PC-9 (cell line): Measurements from ENCODE around the gene FSIP1. TPM values are rescaled to one million over a fixed set of nuclear protein-coding genes. Genes with fewer than 3 reads are reported as not detected.

Experiments used
- BruUV-seq: library from RNA; stranded (reverse); fragments of 400-500 nt; replicated peaks from 2 replicates; lab custom pipeline; 2021; lab: Mats Ljungman, UMichigan
- CTCF ChIA-PET: fragments of 300-600 bp; sonication (Branson Sonifier 250); formaldehyde crosslinking; loops from one replicate; lab custom pipeline; 2022; ENCODE audit warnings: antibody characterized with exemption; lab: Charles Lee
- POLR2A ChIA-PET: fragments of 300-600 bp; sonication (Branson Sonifier 250); formaldehyde crosslinking; loops from one replicate; lab custom pipeline; 2022; ENCODE audit warnings: antibody characterized with exemption; ENCODE audit not compliant: unreplicated experiment; lab: Charles Lee
- DNase-seq, 2 experiments: peaks; one replicate each; pipeline versions ENCODE4 v3.0.0 to v3.0.0-alpha.2; 2015 to 2022; ENCODE audit warnings: mixed read lengths in 1 of 2
- H2AFZ ChIP-seq: fragments of 200-600 bp; sonication (generic); 2 replicates; pipeline ENCODE4 v1.8.1; 2017; ENCODE audit warnings: antibody characterized with exemption
- H3F3A ChIP-seq: fragments of 200-600 bp; sonication (generic); 2 replicates; pipeline ENCODE4 v1.8.1; 2017; ENCODE audit warnings: antibody characterized with exemption, mild to moderate bottlenecking, low read depth; ENCODE audit not compliant: insufficient read depth
- H3K27ac ChIP-seq: fragments of 200-600 bp; sonication (generic); 2 replicates; pipeline ENCODE4 v1.6.1; 2016; ENCODE audit warnings: mixed run types
- H3K27me3 ChIP-seq: fragments of 200-600 bp; sonication (generic); 2 replicates; pipeline ENCODE4 v1.6.1; 2016; ENCODE audit warnings: low read depth, mixed run types; ENCODE audit not compliant: insufficient read depth
- H3K36me3 ChIP-seq: fragments of 200-600 bp; sonication (generic); 2 replicates; pipeline ENCODE4 v1.6.1; 2016; ENCODE audit warnings: low read depth, mixed run types
- H3K4me1 ChIP-seq: fragments of 200-600 bp; sonication (generic); replicated peaks from 2 replicates; pipeline ENCODE4 v1.6.1; 2016; ENCODE audit warnings: mixed run types; ENCODE audit not compliant: insufficient read depth
- H3K4me2 ChIP-seq: fragments of 200-600 bp; sonication (generic); 2 replicates; pipeline ENCODE4 v1.6.1; 2017; ENCODE audit warnings: mixed run types
- H3K4me3 ChIP-seq: fragments of 200-600 bp; sonication (generic); 2 replicates; pipeline ENCODE4 v1.6.1; 2016; ENCODE audit warnings: mixed run types
- H3K79me2 ChIP-seq: fragments of 200-600 bp; sonication (generic); 2 replicates; pipeline ENCODE4 v1.6.1; 2017; ENCODE audit warnings: low read depth, mixed run types
- H3K9me2 ChIP-seq: fragments of 200-600 bp; sonication (generic); 2 replicates; pipeline ENCODE4 v1.8.1; 2017; ENCODE audit warnings: mild to moderate bottlenecking; ENCODE audit not compliant: insufficient read depth
- H3K9me3 ChIP-seq: fragments of 200-600 bp; sonication (generic); 2 replicates; pipeline ENCODE4 v1.8.1; 2016; ENCODE audit warnings: low read depth; ENCODE audit not compliant: insufficient read depth
- H4K20me1 ChIP-seq: fragments of 200-600 bp; sonication (generic); 2 replicates; pipeline ENCODE4 v1.8.1; 2017; ENCODE audit not compliant: insufficient read depth
- EZH2 ChIP-seq: fragments of 200-600 bp; sonication (generic); IDR thresholded peaks from 2 replicates; pipeline ENCODE4 v1.8.0; 2017; ENCODE audit warnings: antibody characterized with exemption, low read depth
- intact Hi-C: fragments of 100-400 bp; cut with micrococcal nuclease; formaldehyde crosslinking; loops from one replicate; pipeline ENCODE4 v1.10.0; 2022; ENCODE audit not compliant: unreplicated experiment
- total RNA-seq: library from RNA; stranded (reverse); gene quantifications from 2 replicates; pipeline ENCODE4 v1.2.3, GENCODE V29; 2021
- TF ChIP-seq, protein P1 (sequence below): fragments of 200-600 bp; sonication (generic); conservative IDR thresholded peaks from 2 replicates; pipeline ENCODE4 v1.6.1; 2017; ENCODE audit warnings: mixed run types, antibody characterized with exemption, mild to moderate bottlenecking, moderate library complexity

FSIP1 gene
- total RNA-seq, 1 experiment from 2014 or later: 1.2 TPM

DNA sequence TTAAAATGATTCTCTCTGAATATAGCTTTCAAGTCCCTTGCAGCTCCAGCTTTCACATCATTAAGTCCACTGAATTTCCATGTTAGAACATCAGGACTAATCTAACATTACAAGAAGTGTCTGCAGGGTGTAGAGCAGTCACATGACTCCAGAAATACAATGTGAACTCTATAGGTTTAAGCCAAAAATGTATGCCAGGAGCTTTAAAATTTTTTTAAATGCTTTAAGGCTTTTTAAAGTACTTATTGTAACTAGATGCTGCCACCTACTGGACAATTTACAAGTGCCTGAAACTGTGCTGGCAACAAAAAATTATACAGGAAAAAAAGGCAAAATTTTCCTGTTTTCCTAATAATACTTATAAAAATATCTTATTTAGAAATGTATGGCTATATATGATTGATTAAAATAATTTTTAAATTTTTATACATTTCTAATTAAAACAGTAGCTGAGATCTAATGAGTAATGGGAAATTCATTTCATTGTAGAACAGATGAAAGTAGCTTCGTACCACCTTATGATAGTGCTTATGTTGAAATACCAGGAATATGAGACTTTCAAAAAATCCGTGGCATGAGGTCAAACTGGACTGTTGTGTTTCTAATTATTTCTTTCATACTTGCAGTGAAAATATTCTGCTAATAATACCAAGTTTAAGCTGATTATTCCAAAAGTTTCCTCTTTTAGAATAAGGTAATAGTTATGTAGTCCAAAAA is 25.7 kb downstream of the FSIP1 start:
- intact Hi-C loops: loop anchor here (1.0 to 10.0 kb wide), 6 partner anchors 71 to 1048 kb away; partner anchors contain the start of gene THBS1
- Histone ChIP-seq H3K27ac (no peak overlapping the region), H3K9me2 (no peaks in the 10 kb centered on the region), H3K27me3 (no peaks in the 10 kb centered on the region), H2AFZ (no peak overlapping the region), H3K9me3 (no peaks in the 10 kb centered on the region), H3K4me3 (no peak overlapping the region), H3K36me3 (no peaks in the 10 kb centered on the region), H3K4me2 (no peak overlapping the region), H3K4me1 (no peaks in the 10 kb centered on the region), H4K20me1 (no peaks in the 10 kb centered on the region), H3F3A (no peaks in the 10 kb centered on the region), H3K79me2 (no peaks in the 10 kb centered on the region)
- POLR2A ChIA-PET: interaction anchor here (0.7 to 1.6 kb wide), 3 partner anchors 71 to 177 kb away, joined by 3 to 4 read pairs (median 4); no protein-coding TSS in a partner anchor
- BruUV-seq: no TSS peak
- DNase-seq: peak; percentile 7 to 35
- CTCF ChIA-PET: interaction anchor here (0.6 to 2.2 kb wide), 10 partner anchors 35 to 1049 kb away, joined by 3 to 15 read pairs (median 4); partner anchors contain the start of gene THBS1
- TF ChIP-seq EZH2: no peak
- TF ChIP-seq, protein P1, sequence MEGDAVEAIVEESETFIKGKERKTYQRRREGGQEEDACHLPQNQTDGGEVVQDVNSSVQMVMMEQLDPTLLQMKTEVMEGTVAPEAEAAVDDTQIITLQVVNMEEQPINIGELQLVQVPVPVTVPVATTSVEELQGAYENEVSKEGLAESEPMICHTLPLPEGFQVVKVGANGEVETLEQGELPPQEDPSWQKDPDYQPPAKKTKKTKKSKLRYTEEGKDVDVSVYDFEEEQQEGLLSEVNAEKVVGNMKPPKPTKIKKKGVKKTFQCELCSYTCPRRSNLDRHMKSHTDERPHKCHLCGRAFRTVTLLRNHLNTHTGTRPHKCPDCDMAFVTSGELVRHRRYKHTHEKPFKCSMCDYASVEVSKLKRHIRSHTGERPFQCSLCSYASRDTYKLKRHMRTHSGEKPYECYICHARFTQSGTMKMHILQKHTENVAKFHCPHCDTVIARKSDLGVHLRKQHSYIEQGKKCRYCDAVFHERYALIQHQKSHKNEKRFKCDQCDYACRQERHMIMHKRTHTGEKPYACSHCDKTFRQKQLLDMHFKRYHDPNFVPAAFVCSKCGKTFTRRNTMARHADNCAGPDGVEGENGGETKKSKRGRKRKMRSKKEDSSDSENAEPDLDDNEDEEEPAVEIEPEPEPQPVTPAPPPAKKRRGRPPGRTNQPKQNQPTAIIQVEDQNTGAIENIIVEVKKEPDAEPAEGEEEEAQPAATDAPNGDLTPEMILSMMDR: peak; percentile 76

DNA sequence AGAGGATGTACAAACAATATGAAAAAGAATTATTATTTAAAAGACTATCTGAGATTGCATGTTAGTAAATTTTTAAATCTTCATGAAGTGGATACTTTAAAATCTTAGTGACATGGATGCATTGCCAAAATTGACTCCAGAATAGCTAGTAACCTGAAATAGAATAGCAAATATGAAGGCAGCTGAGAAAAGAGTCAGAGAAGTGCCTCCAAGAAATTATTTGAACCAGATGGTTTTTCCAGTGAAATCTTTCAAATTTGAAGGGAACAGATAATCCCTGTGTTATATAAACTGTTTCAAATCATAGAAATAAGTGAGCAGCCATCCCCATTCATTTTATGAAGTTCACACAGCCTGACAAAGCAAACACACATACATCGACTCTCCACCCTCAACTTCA is 29.6 kb downstream of the FSIP1 start:
- CTCF ChIA-PET: no interaction called here
- no peaks in the 10 kb centered on the region; the same call in 1 of the 2 replicates for H3F3A ChIP-seq
- BruUV-seq: no TSS peak

DNA sequence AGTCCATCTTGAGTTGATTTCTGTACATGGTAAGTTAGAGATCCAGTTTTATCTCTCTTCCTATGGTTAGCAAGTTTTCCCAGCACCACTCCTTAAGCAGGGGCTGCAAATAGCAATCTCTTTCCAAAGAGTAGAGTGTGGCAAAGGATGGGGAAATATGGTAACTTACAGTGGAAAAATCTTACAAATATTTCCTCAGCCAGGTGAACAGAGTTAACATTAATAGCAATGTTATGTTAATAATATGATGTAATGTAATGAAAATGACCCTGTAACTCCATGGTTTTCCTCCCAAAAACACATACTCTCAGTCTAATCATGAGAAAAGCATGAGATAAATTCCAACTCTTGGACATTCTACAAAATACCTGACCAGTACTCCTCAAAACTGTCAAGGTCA is 30.4 kb downstream of the FSIP1 start:
- no peaks in the 10 kb centered on the region for H3K9me2 ChIP-seq
- CTCF ChIA-PET: no interaction called here

More for the DNA sequence above, 29.6 kb downstream of the FSIP1 start:
- Histone ChIP-seq H3K4me2 (no peak overlapping the region), H3K27ac (no peak overlapping the region), H3K9me3 (no peaks in the 10 kb centered on the region), H3K79me2 (no peaks in the 10 kb centered on the region), H3K36me3 (no peaks in the 10 kb centered on the region), H2AFZ (no peak overlapping the region), H3K27me3 (no peaks in the 10 kb centered on the region), H3K9me2 (no peaks in the 10 kb centered on the region), H3K4me1 (peaks cover 13% of the 10 kb centered on the region), H3K4me3 (no peak overlapping the region), H4K20me1 (no peaks in the 10 kb centered on the region)
- TF ChIP-seq, protein P1: no peak
- TF ChIP-seq EZH2: no peak
- no peak for DNase-seq
- POLR2A ChIA-PET: interaction anchor here (0.5 kb wide), 1 partner anchor 123 kb away, joined by 5 read pairs; no protein-coding TSS in a partner anchor
- intact Hi-C loops: loop anchor here (10.0 kb wide), 1 partner anchor 578 kb away; no protein-coding TSS in a partner anchor

More for the DNA sequence above, 30.4 kb downstream of the FSIP1 start:
- no peak for DNase-seq
- Histone ChIP-seq H4K20me1 (no peaks in the 10 kb centered on the region), H2AFZ (no peak overlapping the region), H3K4me3 (no peak overlapping the region), H3K4me2 (no peak overlapping the region), H3K4me1 (peaks cover 20% of the 10 kb centered on the region), H3K27ac (no peak overlapping the region), H3K36me3 (no peaks in the 10 kb centered on the region), H3K27me3 (no peaks in the 10 kb centered on the region), H3F3A (no peaks in the 10 kb centered on the region; the same call in 1 of the 2 replicates), H3K9me3 (no peaks in the 10 kb centered on the region), H3K79me2 (no peaks in the 10 kb centered on the region)
- BruUV-seq: no TSS peak
- intact Hi-C loops: loop anchor here (10.0 kb wide), 1 partner anchor 577 kb away; no protein-coding TSS in a partner anchor
- TF ChIP-seq EZH2: no peak
- TF ChIP-seq, protein P1: no peak
- POLR2A ChIA-PET: interaction anchor here (0.5 kb wide), 1 partner anchor 122 kb away, joined by 5 read pairs; no protein-coding TSS in a partner anchor
